OCI-LY7 (cell line): ENCODE results near the gene TMCC1. TPM values are rescaled to one million over a fixed set of nuclear protein-coding genes. Genes with fewer than 3 reads are reported as not detected.

Experiments used
- BruUV-seq: library from RNA; stranded (reverse); fragments of 400-500 nt; replicated peaks from 2 replicates; lab custom pipeline; 2021; lab: Mats Ljungman, UMichigan
- CTCF ChIA-PET: fragments of 300-600 bp; sonication (Branson Sonifier 250); formaldehyde crosslinking; loops from one replicate; lab custom pipeline; 2022; ENCODE audit warnings: antibody characterized with exemption; ENCODE audit not compliant: unreplicated experiment; lab: Charles Lee
- POLR2A ChIA-PET: fragments of 300-600 bp; sonication (Branson Sonifier 250); formaldehyde crosslinking; loops from one replicate; lab custom pipeline; 2022; ENCODE audit warnings: antibody characterized with exemption; lab: Charles Lee
- DNase-seq: peaks from one replicate; pipeline ENCODE4 v3.0.0-alpha.2; 2015; ENCODE audit warnings: low spot score
- H2AFZ ChIP-seq: fragments of 200-600 bp; sonication (generic), shearing (Covaris generic); 2 replicates; pipeline ENCODE4 v1.6.1; 2014; ENCODE audit warnings: mild to moderate bottlenecking, antibody characterized with exemption, low read length, moderate library complexity
- H3K27ac ChIP-seq: fragments of 200-600 bp; sonication (generic); 2 replicates; pipeline ENCODE4 v1.5.1; 2014; ENCODE audit warnings: mixed run types, low read depth, mild to moderate bottlenecking, moderate library complexity, low read length, inconsistent platforms; ENCODE audit not compliant: poor library complexity, severe bottlenecking
- H3K36me3 ChIP-seq: fragments of 200-600 bp; sonication (generic); 2 replicates; pipeline ENCODE4 v1.6.1; 2014; ENCODE audit warnings: mild to moderate bottlenecking, antibody characterized with exemption, low read length, moderate library complexity, mixed read lengths; ENCODE audit not compliant: insufficient read depth
- H3K4me1 ChIP-seq: fragments of 200-600 bp; sonication (generic); 2 replicates; pipeline ENCODE4 v1.5.1; 2014; ENCODE audit warnings: mild to moderate bottlenecking, low read length; ENCODE audit not compliant: insufficient read depth, poor library complexity, severe bottlenecking
- H3K4me2 ChIP-seq: fragments of 200-600 bp; sonication (generic); 2 replicates; pipeline ENCODE4 v1.6.1; 2014; ENCODE audit warnings: mild to moderate bottlenecking, low read length
- H3K4me3 ChIP-seq: fragments of 200-600 bp; sonication (generic); 2 replicates; pipeline ENCODE4 v1.5.1; 2014; ENCODE audit warnings: mild to moderate bottlenecking, low read depth, low read length; ENCODE audit not compliant: poor library complexity, severe bottlenecking
- H3K79me2 ChIP-seq: fragments of 200-600 bp; sonication (generic); 2 replicates; pipeline ENCODE4 v1.6.1; 2016; ENCODE audit warnings: low read depth, mild to moderate bottlenecking, low read length, moderate library complexity, mixed read lengths; ENCODE audit not compliant: insufficient read depth
- H3K9me2 ChIP-seq: fragments of 200-600 bp; sonication (generic); 2 replicates; pipeline ENCODE4 v1.6.1; 2016; ENCODE audit warnings: mild to moderate bottlenecking, low read length, mixed read lengths; ENCODE audit not compliant: insufficient read depth
- H3K9me3 ChIP-seq: fragments of 200-600 bp; sonication (generic); 2 replicates; pipeline ENCODE4 v1.6.1; 2014; ENCODE audit warnings: mild to moderate bottlenecking, mixed run types, low read length, mixed read lengths
- H4K20me1 ChIP-seq: fragments of 200-600 bp; sonication (generic); 2 replicates; pipeline ENCODE4 v1.6.1; 2014; ENCODE audit warnings: mild to moderate bottlenecking, antibody characterized with exemption, low read length, moderate library complexity, mixed read lengths; ENCODE audit not compliant: insufficient read depth
- EZH2phosphoT487 ChIP-seq: fragments of 200-600 bp; sonication (generic); IDR thresholded peaks from 2 replicates; pipeline ENCODE4 v1.6.1; 2018; ENCODE audit warnings: low read depth, borderline replicate concordance, mild to moderate bottlenecking, mixed run types, antibody characterized with exemption, low read length, moderate library complexity, mixed read lengths
- intact Hi-C: fragments of 100-400 bp; cut with micrococcal nuclease; formaldehyde crosslinking; loops from one replicate; pipeline ENCODE4 v1.10.0; 2022; ENCODE audit not compliant: unreplicated experiment
- total RNA-seq, 2 experiments: library from RNA; depleted of rRNA in 1 of 2; stranded (reverse); fragments of >200 nt in 1 of 2; shearing (Covaris generic) in 1 of 2; gene quantifications; 2 replicates each; pipeline ENCODE4 v1.2.3, GENCODE V29; 2014 to 2022
- TF ChIP-seq, protein P1 (sequence below): fragments of 200-600 bp; sonication (generic); conservative IDR thresholded peaks from 2 replicates; pipeline ENCODE4 v1.5.1; 2014; ENCODE audit warnings: mild to moderate bottlenecking, antibody characterized with exemption, low read length, moderate library complexity, mixed read lengths

The TMCC1 gene
- total RNA-seq, 2 experiments from 2014 or later, result 31.7 to 38.8 TPM

DNA sequence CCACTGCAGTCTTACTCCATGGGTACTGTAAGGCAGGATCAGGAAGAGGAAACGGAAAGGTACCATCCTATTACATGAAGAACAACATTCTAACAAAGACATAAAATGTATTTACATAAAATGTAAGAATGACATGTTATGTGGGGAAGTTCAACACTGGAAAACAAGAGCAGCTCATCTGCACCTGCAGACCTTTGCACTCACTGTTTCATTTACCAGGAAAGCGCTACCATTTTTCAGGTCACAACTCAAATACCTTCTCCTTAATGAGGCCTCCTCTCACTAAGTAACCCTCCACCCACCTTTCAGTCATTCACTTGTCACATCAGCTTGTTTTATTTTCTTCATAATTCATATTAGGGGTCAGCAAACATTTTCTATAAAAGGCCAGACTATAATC lies 2.6 kb downstream of the TMCC1 start:
- ChIA-PET POLR2A (interaction anchor here (0.9 to 1.5 kb wide), 6 partner anchors 16 to 449 kb away, joined by 3 to 5 read pairs (median 3); no protein-coding TSS in a partner anchor), CTCF (no interaction called here)
- BruUV-seq, result no TSS peak
- no peaks in the 10 kb centered on the region for H3K9me3 ChIP-seq
- H3K4me3 ChIP-seq, result peak overlapping the region; percentile 81
- no peaks in the 10 kb centered on the region for H4K20me1 ChIP-seq
- H3K79me2 ChIP-seq, result peaks cover 76% of the 10 kb centered on the region
- DNase-seq, result peak; percentile 60
- intact Hi-C loops, result loop anchor here (2.0 to 10.0 kb wide), 3 partner anchors 64 to 446 kb away; partner anchors contain the start of gene IFT122
- H3K36me3 ChIP-seq, result peaks cover 24% of the 10 kb centered on the region
- H2AFZ ChIP-seq, result no peak overlapping the region
- H3K4me2 ChIP-seq, result peak overlapping the region; percentile 89
- no peak for TF ChIP-seq EZH2phosphoT487
- TF ChIP-seq, protein P1, sequence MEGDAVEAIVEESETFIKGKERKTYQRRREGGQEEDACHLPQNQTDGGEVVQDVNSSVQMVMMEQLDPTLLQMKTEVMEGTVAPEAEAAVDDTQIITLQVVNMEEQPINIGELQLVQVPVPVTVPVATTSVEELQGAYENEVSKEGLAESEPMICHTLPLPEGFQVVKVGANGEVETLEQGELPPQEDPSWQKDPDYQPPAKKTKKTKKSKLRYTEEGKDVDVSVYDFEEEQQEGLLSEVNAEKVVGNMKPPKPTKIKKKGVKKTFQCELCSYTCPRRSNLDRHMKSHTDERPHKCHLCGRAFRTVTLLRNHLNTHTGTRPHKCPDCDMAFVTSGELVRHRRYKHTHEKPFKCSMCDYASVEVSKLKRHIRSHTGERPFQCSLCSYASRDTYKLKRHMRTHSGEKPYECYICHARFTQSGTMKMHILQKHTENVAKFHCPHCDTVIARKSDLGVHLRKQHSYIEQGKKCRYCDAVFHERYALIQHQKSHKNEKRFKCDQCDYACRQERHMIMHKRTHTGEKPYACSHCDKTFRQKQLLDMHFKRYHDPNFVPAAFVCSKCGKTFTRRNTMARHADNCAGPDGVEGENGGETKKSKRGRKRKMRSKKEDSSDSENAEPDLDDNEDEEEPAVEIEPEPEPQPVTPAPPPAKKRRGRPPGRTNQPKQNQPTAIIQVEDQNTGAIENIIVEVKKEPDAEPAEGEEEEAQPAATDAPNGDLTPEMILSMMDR, result no peak
- H3K27ac ChIP-seq, result peak overlapping the region; percentile 86
- H3K9me2 ChIP-seq, result no peaks in the 10 kb centered on the region
- peaks cover 52% of the 10 kb centered on the region for H3K4me1 ChIP-seq

DNA sequence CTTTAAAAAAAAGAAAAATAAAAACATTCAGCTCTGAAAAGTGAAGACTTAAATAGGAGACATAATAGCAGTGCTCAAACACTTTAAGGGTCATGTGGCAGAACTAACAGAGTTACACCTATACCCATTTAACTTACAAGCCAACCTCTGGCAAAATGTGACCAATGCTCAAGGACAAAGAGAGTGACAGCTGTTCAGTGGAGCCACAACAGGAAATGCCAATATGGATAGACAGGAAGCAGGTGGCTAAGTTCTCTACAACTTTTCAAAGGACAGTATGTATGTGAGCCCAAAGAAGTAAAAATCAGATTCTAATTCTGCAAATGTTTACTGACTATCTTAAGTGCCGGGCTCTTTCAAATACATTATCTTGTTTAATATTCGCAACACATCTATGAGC lies 3.4 kb downstream of the TMCC1 start:
- CTCF ChIA-PET, result no interaction called here
- intact Hi-C loops, result loop anchor here (2.0 to 10.0 kb wide), 3 partner anchors 63 to 445 kb away; partner anchors contain the start of gene IFT122
- H3K4me3 ChIP-seq, result peak overlapping the region; percentile 81

More for the DNA sequence above, 3.4 kb downstream of the TMCC1 start:
- Histone ChIP-seq H3K79me2 (peaks cover 76% of the 10 kb centered on the region), H3K9me2 (no peaks in the 10 kb centered on the region), H3K4me1 (peaks cover 52% of the 10 kb centered on the region), H3K27ac (peak overlapping the region; percentile 86), H3K4me2 (peak overlapping the region; percentile 89), H3K36me3 (peaks cover 25% of the 10 kb centered on the region), H3K9me3 (no peaks in the 10 kb centered on the region), H2AFZ (no peak overlapping the region), H4K20me1 (no peaks in the 10 kb centered on the region)
- no TSS peak for BruUV-seq
- TF ChIP-seq, protein P1, result no peak
- TF ChIP-seq EZH2phosphoT487, result no peak
- POLR2A ChIA-PET, result interaction anchor here (0.6 to 2.1 kb wide), 7 partner anchors 10 to 313 kb away, joined by 3 to 8 read pairs (median 3); no protein-coding TSS in a partner anchor
- DNase-seq, result peak; percentile 83
